K562 treated with DMSO at 1 percent for 4 hours (cell line): Measurements from ENCODE around the gene CYP26A1. TPM values are rescaled to one million over a fixed set of nuclear protein-coding genes. Genes with fewer than 3 reads are reported as not detected.

Experiments
- total RNA-seq: library from RNA; unstranded; fragments of 300-600 nt; gene quantifications from 2 replicates; pipeline ENCODE4 v1.2.3, GENCODE V29; 2022; ENCODE audit not compliant: insufficient read depth

Gene CYP26A1, protein sequence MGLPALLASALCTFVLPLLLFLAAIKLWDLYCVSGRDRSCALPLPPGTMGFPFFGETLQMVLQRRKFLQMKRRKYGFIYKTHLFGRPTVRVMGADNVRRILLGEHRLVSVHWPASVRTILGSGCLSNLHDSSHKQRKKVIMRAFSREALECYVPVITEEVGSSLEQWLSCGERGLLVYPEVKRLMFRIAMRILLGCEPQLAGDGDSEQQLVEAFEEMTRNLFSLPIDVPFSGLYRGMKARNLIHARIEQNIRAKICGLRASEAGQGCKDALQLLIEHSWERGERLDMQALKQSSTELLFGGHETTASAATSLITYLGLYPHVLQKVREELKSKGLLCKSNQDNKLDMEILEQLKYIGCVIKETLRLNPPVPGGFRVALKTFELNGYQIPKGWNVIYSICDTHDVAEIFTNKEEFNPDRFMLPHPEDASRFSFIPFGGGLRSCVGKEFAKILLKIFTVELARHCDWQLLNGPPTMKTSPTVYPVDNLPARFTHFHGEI
- total RNA-seq = 1.8 and 2.9 TPM in 2 replicates

DNA sequence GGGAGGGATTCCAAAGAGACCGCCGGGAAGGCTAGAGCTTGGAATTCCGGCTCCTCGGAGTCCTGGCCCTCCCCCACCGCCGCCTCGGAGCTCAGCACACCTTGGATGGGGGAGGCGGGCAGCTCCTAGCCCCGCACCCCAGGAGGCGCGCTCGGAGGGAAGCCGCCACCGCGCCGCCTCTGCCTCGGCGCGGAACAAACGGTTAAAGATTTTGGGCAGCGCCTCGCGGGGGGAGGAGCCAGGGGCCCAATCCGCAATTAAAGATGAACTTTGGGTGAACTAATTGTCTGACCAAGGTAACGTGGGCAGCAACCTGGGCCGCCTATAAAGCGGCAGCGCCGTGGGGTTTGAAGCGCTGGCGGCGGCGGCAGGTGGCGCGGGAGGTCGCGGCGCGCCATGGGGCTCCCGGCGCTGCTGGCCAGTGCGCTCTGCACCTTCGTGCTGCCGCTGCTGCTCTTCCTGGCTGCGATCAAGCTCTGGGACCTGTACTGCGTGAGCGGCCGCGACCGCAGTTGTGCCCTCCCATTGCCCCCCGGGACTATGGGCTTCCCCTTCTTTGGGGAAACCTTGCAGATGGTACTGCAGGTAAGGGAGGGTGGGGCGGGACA is at the start of gene CYP26A1:
TSS of gene CYP26A1 (plus strand) at position 355 of the 608 bp plus-strand sequence. CDS start at position 397, 42 bp downstream.

DNA sequence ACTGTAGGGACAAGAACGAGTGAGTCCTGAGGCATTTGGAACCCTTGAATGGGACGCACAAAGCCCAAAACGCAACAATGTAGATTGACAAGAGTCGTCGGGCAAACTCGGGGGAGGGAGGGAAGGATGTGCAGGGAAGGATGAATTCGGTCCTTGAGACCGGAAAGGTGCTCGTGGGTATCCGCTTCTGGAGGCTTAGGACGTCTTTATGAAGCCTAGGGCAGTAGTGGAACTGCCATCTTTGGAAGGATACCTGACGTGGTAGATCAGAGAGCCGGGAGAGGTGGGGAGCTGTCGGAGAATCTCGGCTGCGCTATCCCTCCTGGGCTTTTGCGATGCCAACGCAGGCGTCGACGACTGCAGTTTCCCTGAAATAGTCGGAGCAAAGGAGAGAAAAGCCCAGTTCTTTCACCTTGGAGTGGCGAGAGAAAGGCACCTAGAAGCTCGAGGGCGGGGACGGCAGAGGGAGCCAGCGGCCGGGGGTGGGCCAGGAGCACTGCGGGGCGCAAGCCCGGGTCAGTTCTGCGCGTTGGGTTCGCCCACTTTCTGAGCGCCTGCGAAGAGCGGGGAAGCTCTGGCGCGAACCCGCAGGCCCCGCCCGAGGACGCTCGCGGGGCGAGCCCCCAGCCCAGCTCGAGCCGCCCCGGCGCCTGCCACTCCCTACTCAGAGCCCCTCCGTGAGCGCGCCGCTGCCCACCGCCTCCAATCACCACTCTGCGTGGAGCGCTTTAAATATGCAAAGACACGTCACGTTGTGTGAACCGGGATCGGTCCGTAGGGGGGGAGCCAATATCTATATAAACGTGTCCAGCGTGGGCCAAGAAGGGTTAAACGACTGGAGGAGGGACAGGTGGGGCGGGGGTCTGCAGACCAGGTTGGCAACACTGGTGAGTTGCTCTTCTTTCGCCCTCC is 13.5 kb upstream of the CYP26A1 start, which contains the start of gene CYP26C1:
TSS of gene CYP26C1 (plus strand) at position 824 of the 912 bp plus-strand sequence. CDS start 466 bp downstream, outside the sequence.

Other genes starting within 250 kb of the CYP26A1 start
- gene EXOC6, start 225.4 kb upstream of the CYP26A1 start, total RNA-seq = 56.0 and 340 TPM in 2 replicates
- gene CYP26C1, start 13.1 kb upstream of the CYP26A1 start, total RNA-seq = not detected in 2 replicates